Activated T-cell treated with anti-CD3 and anti-CD28 coated beads, Interleukin-2, amount 50 U/mL, for 48 hours (primary cell): ENCODE measurements around the gene NDUFAF8.
"Not testable (repeated sequence)": the region's sequence is repeated elsewhere in the genome, so short reads cannot be mapped to it uniquely, and the experiment has no call there.

ENCODE experiments used
- DNase-seq, 2 experiments: peaks; one replicate each; pipeline ENCODE4 v3.0.0-alpha.2; 2020

The NDUFAF8 gene

GRCh38 chr17:81227630-81228029, 11.5 kb upstream of the NDUFAF8 start:
- DNase-seq = not testable (repeated sequence)

GRCh38 chr17:81228420-81228819, 10.7 kb upstream of the NDUFAF8 start:
- no peak for DNase-seq

- DNase-seq = no peak
These were observed 10.1 kb upstream of the NDUFAF8 start for GRCh38 chr17:81228834-81229665.

GRCh38 chr17:81229666-81229920, 9.5 kb upstream of the NDUFAF8 start:
- no peak for DNase-seq

GRCh38 chr17:81230043-81230820, 8.9 kb upstream of the NDUFAF8 start:
- DNase-seq = no peak

GRCh38 chr17:81231121-81231645, 7.9 kb upstream of the NDUFAF8 start:
- DNase-seq = no peak

GRCh38 chr17:81231766-81232581, 7.1 kb upstream of the NDUFAF8 start:
- no peak for DNase-seq

- DNase-seq = no peak
These were observed 6.4 kb upstream of the NDUFAF8 start for GRCh38 chr17:81232616-81233241.

- no peak for DNase-seq
These were observed 5.8 kb upstream of the NDUFAF8 start for GRCh38 chr17:81233316-81233715.

GRCh38 chr17:81233811-81234505, 5.2 kb upstream of the NDUFAF8 start:
- no peak for DNase-seq

- DNase-seq = no peak
These were observed 4.6 kb upstream of the NDUFAF8 start for GRCh38 chr17:81234506-81234855.

GRCh38 chr17:81234940-81235821, 3.9 kb upstream of the NDUFAF8 start:
- DNase-seq = no peak

GRCh38 chr17:81235822-81236740, 3.0 kb upstream of the NDUFAF8 start:
- DNase-seq = no peak

- no peak for DNase-seq
These were observed 2.3 kb upstream of the NDUFAF8 start for GRCh38 chr17:81236784-81237183.

GRCh38 chr17:81237591-81238489, 1.3 kb upstream of the NDUFAF8 start:
- no peak for DNase-seq

- no peak for DNase-seq
These were observed 666 bp upstream of the NDUFAF8 start for GRCh38 chr17:81238490-81238814.

GRCh38 chr17:81239714-81240555, 817 bp downstream of the NDUFAF8 start:
- DNase-seq = peak; percentile 66 to 71

GRCh38 chr17:81240761-81241160, 1.6 kb downstream of the NDUFAF8 start:
- DNase-seq = no peak
